Tibial nerve (tissue), 3 donors: Measurements from ENCODE around the gene SBK1.

ENCODE experiments used
- POLR2A ChIP-seq, 2 donors: fragments of 450-650 bp; IDR thresholded peaks; one replicate each; pipeline ENCODE4 v1.6.1; 2017; ENCODE audit warnings: antibody characterized with exemption in 2 of 2, mild to moderate bottlenecking in 2 of 2, moderate library complexity in 2 of 2
- TF ChIP-seq, protein P1 (sequence below), 5 experiments: fragments of 200-600 bp in 3 of 5; fragments of 450-650 bp in 2 of 5; sonication (generic) in 3 of 5; IDR thresholded peaks; one replicate each; pipeline ENCODE4 v1.5.1; 2016 to 2019; ENCODE audit warnings: antibody characterized with exemption in 5 of 5, mild to moderate bottlenecking in 3 of 5, moderate library complexity in 2 of 5

DNA sequence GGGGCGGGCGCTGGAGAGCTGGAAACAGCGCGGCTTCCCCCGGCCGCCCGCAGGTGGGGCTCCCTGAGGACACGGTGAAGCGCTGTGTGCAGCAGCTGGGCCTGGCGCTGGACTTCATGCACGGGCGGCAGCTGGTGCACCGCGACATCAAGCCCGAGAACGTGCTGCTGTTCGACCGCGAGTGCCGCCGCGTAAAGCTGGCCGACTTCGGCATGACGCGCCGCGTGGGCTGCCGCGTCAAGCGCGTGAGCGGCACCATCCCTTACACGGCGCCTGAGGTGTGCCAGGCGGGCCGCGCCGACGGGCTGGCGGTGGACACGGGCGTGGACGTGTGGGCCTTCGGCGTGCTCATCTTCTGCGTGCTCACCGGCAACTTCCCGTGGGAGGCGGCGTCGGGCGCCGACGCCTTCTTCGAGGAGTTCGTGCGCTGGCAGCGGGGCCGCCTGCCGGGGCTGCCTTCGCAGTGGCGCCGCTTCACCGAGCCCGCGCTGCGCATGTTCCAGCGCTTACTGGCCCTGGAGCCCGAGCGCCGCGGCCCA, 27.8 kb downstream of the SBK1 start:
- TF ChIP-seq POLR2A (IDR thresholded peaks at IDR 0.05) = no peak
- TF ChIP-seq, protein P1, sequence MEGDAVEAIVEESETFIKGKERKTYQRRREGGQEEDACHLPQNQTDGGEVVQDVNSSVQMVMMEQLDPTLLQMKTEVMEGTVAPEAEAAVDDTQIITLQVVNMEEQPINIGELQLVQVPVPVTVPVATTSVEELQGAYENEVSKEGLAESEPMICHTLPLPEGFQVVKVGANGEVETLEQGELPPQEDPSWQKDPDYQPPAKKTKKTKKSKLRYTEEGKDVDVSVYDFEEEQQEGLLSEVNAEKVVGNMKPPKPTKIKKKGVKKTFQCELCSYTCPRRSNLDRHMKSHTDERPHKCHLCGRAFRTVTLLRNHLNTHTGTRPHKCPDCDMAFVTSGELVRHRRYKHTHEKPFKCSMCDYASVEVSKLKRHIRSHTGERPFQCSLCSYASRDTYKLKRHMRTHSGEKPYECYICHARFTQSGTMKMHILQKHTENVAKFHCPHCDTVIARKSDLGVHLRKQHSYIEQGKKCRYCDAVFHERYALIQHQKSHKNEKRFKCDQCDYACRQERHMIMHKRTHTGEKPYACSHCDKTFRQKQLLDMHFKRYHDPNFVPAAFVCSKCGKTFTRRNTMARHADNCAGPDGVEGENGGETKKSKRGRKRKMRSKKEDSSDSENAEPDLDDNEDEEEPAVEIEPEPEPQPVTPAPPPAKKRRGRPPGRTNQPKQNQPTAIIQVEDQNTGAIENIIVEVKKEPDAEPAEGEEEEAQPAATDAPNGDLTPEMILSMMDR (IDR thresholded peaks at IDR 0.05) = no peak
